ENCODE results near the gene ABCF2. TPM values are rescaled to one million over a fixed set of nuclear protein-coding genes. Genes with fewer than 3 reads are reported as not detected.

Gene ABCF2
- total and polyA plus RNA-seq, 10 of the 15 experiments (the other 5 are each of a cell fraction or from before 2014, with no cell fraction given), result 29.3 to 76.3 (median 57.1) TPM

DNA sequence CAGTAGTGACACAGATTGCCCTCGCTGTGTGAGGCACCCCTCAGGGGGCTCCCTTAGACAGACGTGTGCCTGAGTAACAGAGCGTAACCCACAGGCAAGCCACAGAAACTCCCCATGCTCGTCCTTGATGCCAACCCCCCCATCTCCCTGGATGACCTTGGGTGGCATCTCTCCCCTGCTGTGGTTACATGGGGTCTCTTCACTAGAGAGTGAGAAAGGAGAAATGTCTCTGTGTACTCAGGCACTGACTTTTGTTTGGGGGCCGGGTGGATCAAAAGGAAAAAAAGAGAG lies 38.8 kb downstream of the ABCF2 start:
- Histone ChIP-seq H3K9me3 (replicated peaks; ENCODE audit: control insufficient read depth, insufficient read depth, low read length) (no peaks in the 10 kb centered on the region), H3K4me3 (no peak overlapping the region), H3K9ac (ENCODE audit: control insufficient read depth, insufficient read depth, low read length) (no peak overlapping the region), H3K27me3 (replicated peaks in 1 of 2; ENCODE audit: control insufficient read depth in 2 of 2, insufficient read depth in 2 of 2, low read length in 1 of 2) (peaks cover 0 to 6% of the 10 kb centered on the region in 2 experiments; a peak in 1 of 4 replicates), H3K4me1 (ENCODE audit: control insufficient read depth, insufficient read depth, low read length) (peaks cover 7% of the 10 kb centered on the region), H3K79me2 (ENCODE audit: control insufficient read depth, insufficient read depth, low read length) (no peaks in the 10 kb centered on the region), H4K20me1 (ENCODE audit: control insufficient read depth, insufficient read depth) (no peaks in the 10 kb centered on the region; the same call in 1 of the 2 replicates), H3K27ac (ENCODE audit: control insufficient read depth, insufficient read depth) (no peak overlapping the region), H2AFZ (ENCODE audit: control insufficient read depth, low read depth, low read length) (no peak overlapping the region), H3K4me2 (ENCODE audit: control insufficient read depth, insufficient read depth) (peak overlapping the region; percentile 22; the same call in 1 of the 2 replicates), H3K36me3 (ENCODE audit: control insufficient read depth in 2 of 2, insufficient read depth in 2 of 2, low read length in 1 of 2) (no peaks in the 10 kb centered on the region)
- ChIA-PET CTCF (interaction anchor here (1.6 kb wide), 1 partner anchor 56 kb away, joined by 4 read pairs; no protein-coding TSS in a partner anchor), SMC1A (ENCODE audit: uncharacterized antibody, unreplicated experiment) (no interaction called here), RAD21 (ENCODE audit: unreplicated experiment) (no interaction called here), POLR2A (interaction anchor here (0.5 to 0.6 kb wide), 2 partner anchors 52 to 97 kb away, joined by 3 to 9 read pairs; no protein-coding TSS in a partner anchor)
- ATAC-seq, result peak; percentile 80
- intact Hi-C loops (cut with micrococcal nuclease; ENCODE audit: unreplicated experiment) (no loop called here), in situ Hi-C loops (cut with MboI) (no loop called here)
- no peak for DNase-seq (ENCODE audit: low read depth, low spot score)
- 8% methylated on average over 5 of the region's 5 CpGs for WGBS (ENCODE audit: insufficient coverage, insufficient replicate concordance, low lambda C conversion rate, missing lambda C conversion rate)
- FAIRE-seq, result no peak
- TF ChIP-seq, protein P1, sequence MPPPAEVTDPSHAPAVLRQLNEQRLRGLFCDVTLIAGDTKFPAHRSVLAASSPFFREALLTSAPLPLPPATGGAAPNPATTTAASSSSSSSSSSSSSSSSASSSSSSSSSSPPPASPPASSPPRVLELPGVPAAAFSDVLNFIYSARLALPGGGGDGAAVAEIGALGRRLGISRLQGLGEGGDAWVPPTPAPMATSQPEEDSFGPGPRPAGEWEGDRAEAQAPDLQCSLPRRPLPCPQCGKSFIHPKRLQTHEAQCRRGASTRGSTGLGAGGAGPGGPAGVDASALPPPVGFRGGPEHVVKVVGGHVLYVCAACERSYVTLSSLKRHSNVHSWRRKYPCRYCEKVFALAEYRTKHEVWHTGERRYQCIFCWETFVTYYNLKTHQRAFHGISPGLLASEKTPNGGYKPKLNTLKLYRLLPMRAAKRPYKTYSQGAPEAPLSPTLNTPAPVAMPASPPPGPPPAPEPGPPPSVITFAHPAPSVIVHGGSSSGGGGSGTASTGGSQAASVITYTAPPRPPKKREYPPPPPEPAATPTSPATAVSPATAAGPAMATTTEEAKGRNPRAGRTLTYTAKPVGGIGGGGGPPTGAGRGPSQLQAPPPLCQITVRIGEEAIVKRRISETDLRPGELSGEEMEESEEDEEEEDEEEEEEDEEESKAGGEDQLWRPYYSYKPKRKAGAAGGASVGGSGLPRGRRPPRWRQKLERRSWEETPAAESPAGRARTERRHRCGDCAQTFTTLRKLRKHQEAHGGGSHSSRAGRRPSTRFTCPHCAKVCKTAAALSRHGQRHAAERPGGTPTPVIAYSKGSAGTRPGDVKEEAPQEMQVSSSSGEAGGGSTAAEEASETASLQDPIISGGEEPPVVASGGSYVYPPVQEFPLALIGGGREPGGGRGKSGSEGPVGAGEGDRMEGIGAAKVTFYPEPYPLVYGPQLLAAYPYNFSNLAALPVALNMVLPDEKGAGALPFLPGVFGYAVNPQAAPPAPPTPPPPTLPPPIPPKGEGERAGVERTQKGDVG (CRISPR knock-in tag; IDR thresholded peaks at IDR 0.05), result no peak
- peak in 1 of 2 experiments; percentile 25; a peak in 1 of 4 replicates for TF ChIP-seq BHLHE40 (IDR thresholded peaks at IDR 0.05; ENCODE audit: borderline replicate concordance in 1 of 2, low read depth in 2 of 2, low read length in 1 of 2)
- no peak for TF ChIP-seq TARDBP (IDR thresholded peaks at IDR 0.05; ENCODE audit: borderline replicate concordance)
- no peak for TF ChIP-seq POU2F2 (IDR thresholded peaks at IDR 0.05; ENCODE audit: borderline replicate concordance, low read depth, low read length)
- peak; percentile 16; the same call in 1 of the 2 replicates for TF ChIP-seq RUNX3 (IDR thresholded peaks at IDR 0.05; ENCODE audit: low read length)
- TF ChIP-seq PAX5 (IDR thresholded peaks at IDR 0.05; ENCODE audit: borderline replicate concordance, low read depth, low read length), result peak; percentile 59; the same call in 1 of the 2 replicates
- no TSS peak for BruUV-seq (replicated peaks)
